GM12878 (cell line): ENCODE measurements around the gene FAM222A. TPM values are rescaled to one million over a fixed set of nuclear protein-coding genes. Genes with fewer than 3 reads are reported as not detected.

Experiments used
- ATAC-seq: fragments of 200-7000 bp; cut with Tn5 transposase; 3 replicates; pipeline ENCODE4 v1.9.1; 2020; ENCODE audit warnings: mild to moderate bottlenecking, moderate library complexity
- BruUV-seq: library from RNA; stranded (reverse); fragments of 400-500 nt; replicated peaks from 2 replicates; lab custom pipeline; 2021; lab: Mats Ljungman, UMichigan
- CTCF ChIA-PET: fragments of 300-600 bp; sonication (Branson Sonifier 250); formaldehyde crosslinking; extraction: SDS; loops from one replicate; lab custom pipeline; 2021; ENCODE audit warnings: inconsistent platforms; lab: Yijun Ruan, JAX
- POLR2A ChIA-PET: fragments of 350-600 bp; formaldehyde crosslinking; extraction: SDS; loops from one replicate; lab custom pipeline; 2021; ENCODE audit warnings: inconsistent platforms; lab: Charles Lee
- RAD21 ChIA-PET: fragments of 300-600 bp; sonication (Branson Sonifier 250); formaldehyde crosslinking; loops from one replicate; lab custom pipeline; 2023; ENCODE audit warnings: antibody characterized with exemption; ENCODE audit not compliant: unreplicated experiment; lab: Charles Lee
- SMC1A ChIA-PET: fragments of 300-600 bp; sonication (Branson Sonifier 250); formaldehyde crosslinking; loops from one replicate; lab custom pipeline; 2023; ENCODE audit not compliant: unreplicated experiment, uncharacterized antibody; lab: Charles Lee
- DNase-seq: peaks from one replicate; pipeline ENCODE4 v3.0.0-alpha.2; 2011; ENCODE audit warnings: low read depth, low spot score
- FAIRE-seq: peaks from 3 replicates; lab custom pipeline; 2011; peaks lifted over from hg19 to GRCh38; lab: Jason Lieb, UNC
- H2AFZ ChIP-seq: 2 replicates; pipeline ENCODE4 v1.6.0; 2011; ENCODE audit warnings: low read depth, low read length, control low read depth; ENCODE audit not compliant: control insufficient read depth
- H3K27ac ChIP-seq: 2 replicates; pipeline ENCODE4 v1.5.1; 2011; ENCODE audit warnings: control low read depth; ENCODE audit not compliant: control insufficient read depth, insufficient read depth
- H3K27me3 ChIP-seq, 2 experiments: replicated peaks in 1 of 2; 2 replicates each; pipeline versions ENCODE4 v1.6.0 to v1.6.1; 2011; ENCODE audit warnings: low read length in 1 of 2; ENCODE audit not compliant: control insufficient read depth in 2 of 2, insufficient read depth in 2 of 2
- H3K36me3 ChIP-seq, 2 experiments: 2 replicates each; pipeline ENCODE4 v1.5.1; 2011; ENCODE audit warnings: low read length in 1 of 2; ENCODE audit not compliant: control insufficient read depth in 2 of 2, insufficient read depth in 2 of 2
- H3K4me1 ChIP-seq: 2 replicates; pipeline ENCODE4 v1.6.1; 2011; ENCODE audit warnings: mild to moderate bottlenecking, low read length, moderate library complexity, mixed read lengths; ENCODE audit not compliant: control insufficient read depth, insufficient read depth
- H3K4me2 ChIP-seq: 2 replicates; pipeline ENCODE4 v1.6.0; 2011; ENCODE audit warnings: control low read depth; ENCODE audit not compliant: control insufficient read depth, insufficient read depth
- H3K4me3 ChIP-seq: fragments of 200-600 bp; sonication (generic); 2 replicates; pipeline ENCODE4 v1.5.1; 2016
- H3K79me2 ChIP-seq: 2 replicates; pipeline ENCODE4 v1.6.0; 2011; ENCODE audit warnings: low read length; ENCODE audit not compliant: control insufficient read depth, insufficient read depth
- H3K9ac ChIP-seq: 2 replicates; pipeline ENCODE4 v1.8.0; 2011; ENCODE audit warnings: low read length, control low read depth, mixed read lengths; ENCODE audit not compliant: control insufficient read depth, insufficient read depth
- H3K9me3 ChIP-seq: replicated peaks from 3 replicates; pipeline ENCODE4 v1.5.1; 2011; ENCODE audit warnings: mild to moderate bottlenecking, low read length; ENCODE audit not compliant: control insufficient read depth, insufficient read depth
- H4K20me1 ChIP-seq: 2 replicates; pipeline ENCODE4 v1.6.0; 2011; ENCODE audit not compliant: control insufficient read depth, insufficient read depth
- HDGF ChIP-seq: fragments of 450-650 bp; IDR thresholded peaks from 2 replicates; pipeline ENCODE4 v1.6.1; 2016; ENCODE audit warnings: antibody characterized with exemption
- KDM1A ChIP-seq: fragments of 200-600 bp; sonication (generic); IDR thresholded peaks from 2 replicates; pipeline ENCODE4 v1.6.1; 2016; ENCODE audit warnings: borderline replicate concordance
- MEF2B ChIP-seq: fragments of 450-650 bp; IDR thresholded peaks from 2 replicates; pipeline ENCODE4 v1.6.1; 2018; ENCODE audit warnings: mild to moderate bottlenecking, moderate library complexity; ENCODE audit not compliant: partially characterized antibody, poor library complexity, severe bottlenecking
- PAX5 ChIP-seq: IDR thresholded peaks from 2 replicates; pipeline ENCODE4 v1.6.1; 2011; ENCODE audit warnings: low read depth, low read length, borderline replicate concordance
- POLR2A ChIP-seq: IDR thresholded peaks from 2 replicates; pipeline ENCODE4 v1.6.1; 2011; ENCODE audit warnings: low read depth, mild to moderate bottlenecking, low read length
- RB1 ChIP-seq: fragments of 450-650 bp; formaldehyde crosslinking; IDR thresholded peaks from 2 replicates; pipeline ENCODE4 v1.6.1; 2017; ENCODE audit warnings: mild to moderate bottlenecking, borderline replicate concordance
- RBBP5 ChIP-seq: fragments of 200-600 bp; sonication (generic); conservative IDR thresholded peaks from 2 replicates; pipeline ENCODE4 v1.6.1; 2016
- SRF ChIP-seq, 2 experiments: IDR thresholded peaks; 2 replicates each; pipeline ENCODE4 v1.6.1; 2011; ENCODE audit warnings: low read depth in 2 of 2, low read length in 2 of 2, mild to moderate bottlenecking in 1 of 2, moderate library complexity in 1 of 2
- TBL1XR1 ChIP-seq: IDR thresholded peaks from 2 replicates; pipeline ENCODE4 v1.6.1; 2012; ENCODE audit warnings: low read depth, low read length, improper control_type of control experiment
- YBX1 ChIP-seq: fragments of 450-650 bp; IDR thresholded peaks from 2 replicates; pipeline ENCODE4 v1.6.1; 2016; ENCODE audit warnings: antibody characterized with exemption
- YY1 ChIP-seq: IDR thresholded peaks from 2 replicates; pipeline ENCODE4 v1.6.1; 2011; ENCODE audit warnings: low read depth, mild to moderate bottlenecking, low read length
- WGBS: methylation state at CpG from one replicate; pipeline ENCODE4 v1.1.6; 2016; ENCODE audit warnings: low lambda C conversion rate; ENCODE audit not compliant: insufficient replicate concordance, insufficient coverage; ENCODE audit errors: missing lambda C conversion rate; 5-methylcytosine and 5-hydroxymethylcytosine counted together
- in situ Hi-C: fragments of 300-500 bp; cut with MboI; formaldehyde crosslinking; loops from 9 replicates; pipeline ENCODE4 v1.14.3; 2018; ENCODE audit warnings: mixed read lengths
- intact Hi-C: fragments of 100-400 bp; cut with micrococcal nuclease; formaldehyde crosslinking; loops from one replicate; pipeline ENCODE4 v1.14.2; 2022; ENCODE audit not compliant: unreplicated experiment
- polyA plus RNA-seq, 11 experiments: library from polyadenylated mRNA; depleted of rRNA in 4 of 11; unstranded in 6 of 11; stranded (reverse) in 5 of 11; fragments of >200 nt; fragmentation: Nextera tagmentation in 4 of 11; fragmentation: Illumina TruSeq in 1 of 11; extraction: Ambion mirVana in 4 of 11; extraction: Trizol in 1 of 11; gene quantifications; 1 replicate in 1 of 11; 2 replicates in 10 of 11; pipeline versions ENCODE4 v1.2.1 to v1.2.3, GENCODE V29; 2011 to 2016; ENCODE audit warnings: inconsistent platforms in 2 of 11, missing spikeins in 2 of 11, low read depth in 1 of 11
- total RNA-seq, 4 experiments: library from RNA; depleted of rRNA in 3 of 4; stranded (reverse); fragments of >200 nt in 3 of 4; fragmentation: Illumina TruSeq in 1 of 4; extraction: Trizol in 1 of 4; gene quantifications; 2 replicates each; pipeline versions ENCODE4 v1.2.1 to v1.2.3, GENCODE V29; 2013 to 2021
- TF ChIP-seq, protein P1 (sequence below): fragments of 150-350 bp; IDR thresholded peaks from 2 replicates; pipeline ENCODE4 v1.6.1; 2016; ENCODE audit warnings: low read depth, low read length
- TF ChIP-seq, protein P2 (sequence below): IDR thresholded peaks from 2 replicates; pipeline ENCODE4 v1.6.1; 2011; ENCODE audit warnings: borderline replicate concordance, low read depth, mild to moderate bottlenecking, moderate library complexity, mixed read lengths, low read length; ENCODE audit not compliant: insufficient read depth; ENCODE audit errors: extremely low read length
- TF ChIP-seq, protein P3 (sequence below): fragments of 450-650 bp; IDR thresholded peaks from 2 replicates; pipeline ENCODE4 v1.6.1; 2018; ENCODE audit warnings: mild to moderate bottlenecking, low read depth, moderate library complexity; ENCODE audit not compliant: partially characterized antibody
- TF ChIP-seq, protein P4 (sequence below): fragments of 450-650 bp; IDR thresholded peaks from 2 replicates; pipeline ENCODE4 v1.6.1; 2017; ENCODE audit warnings: mild to moderate bottlenecking, low read depth, inconsistent platforms; ENCODE audit not compliant: poor library complexity, severe bottlenecking

FAM222A gene
- total and polyA plus RNA-seq, 10 of the 15 experiments (the other 5 are each of a cell fraction or from before 2014, with no cell fraction given) = 0.04 to 0.49 (median 0.14) TPM; not detected in 3

DNA sequence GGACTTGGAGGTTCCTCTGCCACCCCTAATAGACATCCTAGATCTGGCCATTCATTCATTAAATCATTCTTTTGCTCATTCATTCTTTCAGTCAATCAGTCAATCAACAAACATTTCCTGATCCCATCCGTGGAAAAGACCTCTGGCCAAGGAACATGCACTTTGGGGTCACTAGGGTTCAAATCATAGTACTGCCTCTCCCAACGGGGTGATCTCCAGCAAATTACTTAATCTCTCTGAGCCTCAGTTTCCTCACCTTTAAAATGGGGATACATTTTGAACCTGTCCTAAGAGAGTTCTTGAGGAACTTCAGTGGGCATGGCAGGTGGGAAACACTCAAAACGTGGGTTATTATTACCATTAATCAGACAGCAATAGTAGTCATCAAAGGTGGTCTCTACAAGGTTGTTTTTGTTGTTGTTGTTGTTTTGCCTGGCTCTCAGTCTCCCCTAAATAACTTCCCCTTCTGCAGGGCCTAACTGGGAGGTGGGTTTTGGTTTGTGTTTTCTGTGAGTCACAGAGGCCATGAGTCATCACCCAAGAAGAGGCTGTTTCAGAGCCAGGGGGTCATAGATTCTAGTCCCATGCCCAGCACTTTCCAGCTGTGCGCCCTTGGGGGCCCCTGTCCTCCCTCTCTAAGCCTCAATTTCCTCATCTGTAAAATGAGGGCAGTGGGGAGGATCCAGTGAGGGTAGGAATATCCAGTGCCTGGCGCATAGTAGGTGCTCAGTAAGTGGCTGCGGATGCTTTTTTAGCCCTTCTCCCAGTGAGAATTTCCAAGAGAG lies 16.9 kb upstream of the FAM222A start:
- in situ Hi-C loops = no loop called here
- 21% methylated on average over 6 of the region's 6 CpGs for WGBS
- no TSS peak for BruUV-seq
- SMC1A ChIA-PET = no interaction called here
- intact Hi-C loops = no loop called here
- Histone ChIP-seq H3K27ac (no peak overlapping the region), H3K9me3 (no peaks in the 10 kb centered on the region), H4K20me1 (no peaks in the 10 kb centered on the region), H3K4me2 (no peak overlapping the region), H3K27me3 (peaks cover 0 to 3% of the 10 kb centered on the region in 2 experiments; a peak in 2 of 4 replicates), H3K9ac (no peak overlapping the region), H3K4me1 (no peaks in the 10 kb centered on the region), H2AFZ (no peak overlapping the region), H3K36me3 (no peaks in the 10 kb centered on the region), H3K4me3 (no peak overlapping the region), H3K79me2 (no peaks in the 10 kb centered on the region)
- DNase-seq = no peak
- CTCF ChIA-PET = no interaction called here
- no peak for ATAC-seq
- FAIRE-seq = no peak
- RAD21 ChIA-PET = no interaction called here
- POLR2A ChIA-PET = no interaction called here
- TF ChIP-seq TBL1XR1 (no peak), MEF2B (no peak), POLR2A (no peak), PAX5 (no peak), KDM1A (no peak), SRF (IDR thresholded peaks at IDR 0.05; ENCODE audit: low read depth in 2 of 2, low read length in 2 of 2) (no peak), YY1 (no peak), RBBP5 (no peak), YBX1 (no peak), RB1 (no peak), HDGF (no peak)
- TF ChIP-seq, protein P1, sequence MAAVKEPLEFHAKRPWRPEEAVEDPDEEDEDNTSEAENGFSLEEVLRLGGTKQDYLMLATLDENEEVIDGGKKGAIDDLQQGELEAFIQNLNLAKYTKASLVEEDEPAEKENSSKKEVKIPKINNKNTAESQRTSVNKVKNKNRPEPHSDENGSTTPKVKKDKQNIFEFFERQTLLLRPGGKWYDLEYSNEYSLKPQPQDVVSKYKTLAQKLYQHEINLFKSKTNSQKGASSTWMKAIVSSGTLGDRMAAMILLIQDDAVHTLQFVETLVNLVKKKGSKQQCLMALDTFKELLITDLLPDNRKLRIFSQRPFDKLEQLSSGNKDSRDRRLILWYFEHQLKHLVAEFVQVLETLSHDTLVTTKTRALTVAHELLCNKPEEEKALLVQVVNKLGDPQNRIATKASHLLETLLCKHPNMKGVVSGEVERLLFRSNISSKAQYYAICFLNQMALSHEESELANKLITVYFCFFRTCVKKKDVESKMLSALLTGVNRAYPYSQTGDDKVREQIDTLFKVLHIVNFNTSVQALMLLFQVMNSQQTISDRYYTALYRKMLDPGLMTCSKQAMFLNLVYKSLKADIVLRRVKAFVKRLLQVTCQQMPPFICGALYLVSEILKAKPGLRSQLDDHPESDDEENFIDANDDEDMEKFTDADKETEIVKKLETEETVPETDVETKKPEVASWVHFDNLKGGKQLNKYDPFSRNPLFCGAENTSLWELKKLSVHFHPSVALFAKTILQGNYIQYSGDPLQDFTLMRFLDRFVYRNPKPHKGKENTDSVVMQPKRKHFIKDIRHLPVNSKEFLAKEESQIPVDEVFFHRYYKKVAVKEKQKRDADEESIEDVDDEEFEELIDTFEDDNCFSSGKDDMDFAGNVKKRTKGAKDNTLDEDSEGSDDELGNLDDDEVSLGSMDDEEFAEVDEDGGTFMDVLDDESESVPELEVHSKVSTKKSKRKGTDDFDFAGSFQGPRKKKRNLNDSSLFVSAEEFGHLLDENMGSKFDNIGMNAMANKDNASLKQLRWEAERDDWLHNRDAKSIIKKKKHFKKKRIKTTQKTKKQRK = no peak
- TF ChIP-seq, protein P2, sequence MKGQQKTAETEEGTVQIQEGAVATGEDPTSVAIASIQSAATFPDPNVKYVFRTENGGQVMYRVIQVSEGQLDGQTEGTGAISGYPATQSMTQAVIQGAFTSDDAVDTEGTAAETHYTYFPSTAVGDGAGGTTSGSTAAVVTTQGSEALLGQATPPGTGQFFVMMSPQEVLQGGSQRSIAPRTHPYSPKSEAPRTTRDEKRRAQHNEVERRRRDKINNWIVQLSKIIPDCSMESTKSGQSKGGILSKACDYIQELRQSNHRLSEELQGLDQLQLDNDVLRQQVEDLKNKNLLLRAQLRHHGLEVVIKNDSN = no peak
- TF ChIP-seq, protein P3, sequence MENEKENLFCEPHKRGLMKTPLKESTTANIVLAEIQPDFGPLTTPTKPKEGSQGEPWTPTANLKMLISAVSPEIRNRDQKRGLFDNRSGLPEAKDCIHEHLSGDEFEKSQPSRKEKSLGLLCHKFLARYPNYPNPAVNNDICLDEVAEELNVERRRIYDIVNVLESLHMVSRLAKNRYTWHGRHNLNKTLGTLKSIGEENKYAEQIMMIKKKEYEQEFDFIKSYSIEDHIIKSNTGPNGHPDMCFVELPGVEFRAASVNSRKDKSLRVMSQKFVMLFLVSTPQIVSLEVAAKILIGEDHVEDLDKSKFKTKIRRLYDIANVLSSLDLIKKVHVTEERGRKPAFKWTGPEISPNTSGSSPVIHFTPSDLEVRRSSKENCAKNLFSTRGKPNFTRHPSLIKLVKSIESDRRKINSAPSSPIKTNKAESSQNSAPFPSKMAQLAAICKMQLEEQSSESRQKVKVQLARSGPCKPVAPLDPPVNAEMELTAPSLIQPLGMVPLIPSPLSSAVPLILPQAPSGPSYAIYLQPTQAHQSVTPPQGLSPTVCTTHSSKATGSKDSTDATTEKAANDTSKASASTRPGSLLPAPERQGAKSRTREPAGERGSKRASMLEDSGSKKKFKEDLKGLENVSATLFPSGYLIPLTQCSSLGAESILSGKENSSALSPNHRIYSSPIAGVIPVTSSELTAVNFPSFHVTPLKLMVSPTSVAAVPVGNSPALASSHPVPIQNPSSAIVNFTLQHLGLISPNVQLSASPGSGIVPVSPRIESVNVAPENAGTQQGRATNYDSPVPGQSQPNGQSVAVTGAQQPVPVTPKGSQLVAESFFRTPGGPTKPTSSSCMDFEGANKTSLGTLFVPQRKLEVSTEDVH = no peak
- TF ChIP-seq, protein P4, sequence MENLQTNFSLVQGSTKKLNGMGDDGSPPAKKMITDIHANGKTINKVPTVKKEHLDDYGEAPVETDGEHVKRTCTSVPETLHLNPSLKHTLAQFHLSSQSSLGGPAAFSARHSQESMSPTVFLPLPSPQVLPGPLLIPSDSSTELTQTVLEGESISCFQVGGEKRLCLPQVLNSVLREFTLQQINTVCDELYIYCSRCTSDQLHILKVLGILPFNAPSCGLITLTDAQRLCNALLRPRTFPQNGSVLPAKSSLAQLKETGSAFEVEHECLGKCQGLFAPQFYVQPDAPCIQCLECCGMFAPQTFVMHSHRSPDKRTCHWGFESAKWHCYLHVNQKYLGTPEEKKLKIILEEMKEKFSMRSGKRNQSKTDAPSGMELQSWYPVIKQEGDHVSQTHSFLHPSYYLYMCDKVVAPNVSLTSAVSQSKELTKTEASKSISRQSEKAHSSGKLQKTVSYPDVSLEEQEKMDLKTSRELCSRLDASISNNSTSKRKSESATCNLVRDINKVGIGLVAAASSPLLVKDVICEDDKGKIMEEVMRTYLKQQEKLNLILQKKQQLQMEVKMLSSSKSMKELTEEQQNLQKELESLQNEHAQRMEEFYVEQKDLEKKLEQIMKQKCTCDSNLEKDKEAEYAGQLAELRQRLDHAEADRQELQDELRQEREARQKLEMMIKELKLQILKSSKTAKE = no peak
